ENCODE measurements around the gene AP3S2.

DNA sequence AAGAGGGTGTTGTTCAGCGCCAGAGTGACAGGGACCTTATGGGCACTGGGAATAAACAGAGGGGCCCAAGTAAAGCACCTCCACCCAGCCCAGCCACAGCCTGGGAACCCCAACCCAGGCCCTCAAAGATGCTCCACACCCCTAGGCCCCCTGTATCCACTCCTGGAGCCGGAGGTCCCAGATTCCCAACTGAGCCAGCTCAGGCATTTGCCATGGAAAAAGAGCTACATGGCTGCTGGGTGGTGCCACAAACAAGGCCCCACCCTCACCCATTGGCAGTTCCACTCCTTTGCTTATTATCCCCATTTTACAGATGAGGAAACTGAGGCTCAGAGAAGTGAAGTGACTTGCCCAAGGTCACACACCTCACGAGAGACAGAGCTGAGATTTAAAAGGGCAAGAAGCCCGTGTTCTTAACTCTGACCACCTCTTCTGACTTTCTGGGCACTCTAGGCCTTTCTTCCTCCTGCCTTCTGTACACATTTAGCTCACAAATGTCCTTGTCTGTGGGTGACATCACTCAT is 96.1 kb downstream of the AP3S2 start:
- TF ChIP-seq POLR2A (IDR thresholded peaks at IDR 0.05): no peak
- no peak for TF ChIP-seq CTCF (IDR thresholded peaks at IDR 0.05)
